Trophoblast cell (in vitro differentiated cells and primary cell): Measurements from ENCODE around the gene MMAB.

Experiments
- DNase-seq, 2 donors: peaks; one replicate each; pipeline ENCODE4 v3.0.0-alpha.2; 2016
- H2AFZ ChIP-seq: 2 replicates; pipeline ENCODE4 v1.6.1; 2013; ENCODE audit warnings: low read length, moderate library complexity, mild to moderate bottlenecking; ENCODE audit not compliant: insufficient read depth, poor library complexity
- H2AK5ac ChIP-seq: 2 replicates; pipeline ENCODE4 v1.6.1; 2013; ENCODE audit warnings: mild to moderate bottlenecking, low read length
- H2BK120ac ChIP-seq: 2 replicates; pipeline ENCODE4 v1.6.1; 2013; ENCODE audit warnings: low read length, mild to moderate bottlenecking, moderate library complexity; ENCODE audit not compliant: insufficient read depth, poor library complexity
- H2BK12ac ChIP-seq: 2 replicates; pipeline ENCODE4 v1.6.1; 2013; ENCODE audit warnings: mild to moderate bottlenecking, low read length, moderate library complexity
- H2BK5ac ChIP-seq: 2 replicates; pipeline ENCODE4 v1.6.1; 2013; ENCODE audit warnings: low read length, low read depth, moderate library complexity, mild to moderate bottlenecking; ENCODE audit not compliant: poor library complexity
- H3K14ac ChIP-seq: 2 replicates; pipeline ENCODE4 v1.6.1; 2013; ENCODE audit warnings: mild to moderate bottlenecking, low read length
- H3K18ac ChIP-seq: 2 replicates; pipeline ENCODE4 v1.6.1; 2013; ENCODE audit warnings: mild to moderate bottlenecking, low read length
- H3K23ac ChIP-seq: 2 replicates; pipeline ENCODE4 v1.6.1; 2013; ENCODE audit warnings: low read length
- H3K27ac ChIP-seq: 2 replicates; pipeline ENCODE4 v1.5.1; 2013; ENCODE audit warnings: low read depth, mild to moderate bottlenecking, inconsistent platforms, low read length, moderate library complexity
- H3K27me3 ChIP-seq: 2 replicates; pipeline ENCODE4 v1.6.1; 2013; ENCODE audit warnings: inconsistent platforms, mild to moderate bottlenecking, low read length, moderate library complexity; ENCODE audit not compliant: insufficient read depth
- H3K36me3 ChIP-seq, 2 experiments: 1 replicate in 1 of 2; 2 replicates in 1 of 2; pipeline ENCODE4 v1.6.1; 2013; ENCODE audit warnings: low read length in 2 of 2, mild to moderate bottlenecking in 2 of 2, moderate library complexity in 1 of 2; ENCODE audit not compliant: insufficient read depth in 2 of 2, control insufficient read depth in 1 of 2
- H3K4ac ChIP-seq: 2 replicates; pipeline ENCODE4 v1.6.1; 2013; ENCODE audit warnings: low read depth, mild to moderate bottlenecking, low read length, moderate library complexity
- H3K4me1 ChIP-seq, 2 experiments: 1 replicate in 1 of 2; 2 replicates in 1 of 2; pipeline ENCODE4 v1.6.1; 2013; ENCODE audit warnings: low read length in 2 of 2, mild to moderate bottlenecking in 2 of 2, moderate library complexity in 1 of 2; ENCODE audit not compliant: insufficient read depth in 2 of 2, control insufficient read depth in 1 of 2
- H3K4me2 ChIP-seq: 2 replicates; pipeline ENCODE4 v1.6.1; 2013; ENCODE audit warnings: inconsistent platforms, mild to moderate bottlenecking, low read length, moderate library complexity
- H3K4me3 ChIP-seq: 2 replicates; pipeline ENCODE4 v1.5.1; 2013; ENCODE audit warnings: mild to moderate bottlenecking, low read depth, low read length, inconsistent platforms
- H3K79me1 ChIP-seq: one replicate; pipeline ENCODE4 v1.6.1; 2013; ENCODE audit warnings: low read length
- H3K79me2 ChIP-seq: 2 replicates; pipeline ENCODE4 v1.6.1; 2013; ENCODE audit warnings: low read length, mild to moderate bottlenecking; ENCODE audit not compliant: control insufficient read depth, insufficient read depth, poor library complexity
- H3K9ac ChIP-seq: 2 replicates; pipeline ENCODE4 v1.6.1; 2013; ENCODE audit warnings: mild to moderate bottlenecking, low read length
- H3K9me3 ChIP-seq: 2 replicates; pipeline ENCODE4 v1.6.1; 2013; ENCODE audit warnings: low read depth, mild to moderate bottlenecking, control low read depth, inconsistent platforms, low read length; ENCODE audit not compliant: insufficient read depth
- H4K12ac ChIP-seq: 2 replicates; pipeline ENCODE4 v1.6.1; 2013; ENCODE audit warnings: low read depth, mild to moderate bottlenecking, low read length, moderate library complexity
- H4K8ac ChIP-seq: 2 replicates; pipeline ENCODE4 v1.6.1; 2013; ENCODE audit warnings: low read depth, mild to moderate bottlenecking, low read length, moderate library complexity
- H4K91ac ChIP-seq: one replicate; pipeline ENCODE4 v1.6.1; 2013; ENCODE audit warnings: low read depth, mild to moderate bottlenecking, low read length, moderate library complexity
- WGBS: extraction: QIAGEN DNeasy Blood & Tissue Kit; methylation state at CpG from one replicate; pipeline ENCODE4 v1.1.7; 2013; ENCODE audit warnings: missing lambda C conversion rate; ENCODE audit not compliant: insufficient read length, insufficient coverage; ENCODE audit errors: extremely low coverage; 5-methylcytosine and 5-hydroxymethylcytosine counted together

MMAB gene

DNA sequence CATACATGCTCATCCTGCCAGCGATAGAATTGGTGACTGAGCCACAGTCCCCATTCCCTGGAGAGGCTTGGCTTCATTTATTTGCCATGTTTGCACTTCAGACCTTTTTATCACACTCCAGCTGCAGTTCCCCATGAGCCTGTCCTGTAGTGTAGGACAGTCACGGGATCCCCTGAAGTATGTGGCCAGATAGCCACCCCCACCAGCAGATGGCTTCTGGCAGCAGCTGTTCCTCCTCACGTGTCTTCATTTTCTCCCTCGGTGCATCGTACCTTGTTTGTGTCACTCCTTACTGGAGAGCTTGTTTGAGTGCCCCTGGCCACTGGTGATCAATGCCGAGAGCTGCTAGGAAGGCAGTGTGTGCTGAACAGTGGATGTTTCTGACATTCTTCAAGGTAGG is 55.7 kb downstream of the MMAB start:
- H3K27me3 ChIP-seq: no peaks in the 10 kb centered on the region
- no peak overlapping the region for H3K18ac ChIP-seq
- no peak overlapping the region for H3K4me3 ChIP-seq
- H4K8ac ChIP-seq: no peak overlapping the region
- no peak overlapping the region for H3K9ac ChIP-seq
- no peaks in the 10 kb centered on the region for H3K79me1 ChIP-seq
- H3K23ac ChIP-seq: no peak overlapping the region
- H2BK120ac ChIP-seq: no peak overlapping the region
- WGBS: no CpG with 5 or more reads among the region's 6 CpGs
- H3K4ac ChIP-seq: no peak overlapping the region
- no peak overlapping the region for H4K91ac ChIP-seq
- H2BK12ac ChIP-seq: no peak overlapping the region
- no peak overlapping the region for H3K14ac ChIP-seq
- no peak overlapping the region for H2AFZ ChIP-seq
- H3K4me1 ChIP-seq: no peaks in the 10 kb centered on the region
- H3K9me3 ChIP-seq: no peaks in the 10 kb centered on the region
- no peak overlapping the region for H2BK5ac ChIP-seq
- H3K4me2 ChIP-seq: no peak overlapping the region
- no peak overlapping the region for H2AK5ac ChIP-seq
- H4K12ac ChIP-seq: no peak overlapping the region
- H3K27ac ChIP-seq: no peak overlapping the region
- peaks cover 43 to 60% of the 10 kb centered on the region in 2 experiments for H3K36me3 ChIP-seq
- H3K79me2 ChIP-seq: no peaks in the 10 kb centered on the region
- no peak for DNase-seq

DNA sequence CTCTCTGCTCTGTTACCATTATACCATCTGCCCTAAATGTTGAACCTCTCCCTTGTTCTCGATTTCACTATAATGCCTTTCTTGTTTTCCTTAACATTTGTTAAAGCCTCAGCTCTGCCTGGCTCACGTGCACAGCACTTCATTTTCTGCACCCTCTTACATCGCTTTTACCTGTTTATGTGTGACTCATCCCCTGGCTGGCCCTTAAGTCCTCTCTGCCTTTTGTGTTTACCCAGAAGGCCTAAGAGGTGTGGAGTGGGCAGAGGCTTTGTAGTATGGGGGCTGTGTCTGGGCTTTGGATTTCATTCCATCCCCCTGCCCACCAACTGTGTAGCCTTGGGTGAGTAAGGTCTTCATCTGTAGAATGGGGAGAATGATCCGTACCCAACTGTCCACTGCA is 59.3 kb downstream of the MMAB start:
- Histone ChIP-seq H4K12ac (no peak overlapping the region), H3K36me3 (peaks cover 45 to 59% of the 10 kb centered on the region in 2 experiments), H3K4me2 (no peak overlapping the region), H3K14ac (no peak overlapping the region), H2BK12ac (no peak overlapping the region), H4K91ac (no peak overlapping the region), H2BK5ac (no peak overlapping the region), H3K79me1 (no peaks in the 10 kb centered on the region), H2BK120ac (no peak overlapping the region), H2AFZ (no peak overlapping the region), H3K9me3 (no peaks in the 10 kb centered on the region), H3K4me1 (no peaks in the 10 kb centered on the region), H3K4ac (no peak overlapping the region), H3K4me3 (no peak overlapping the region), H2AK5ac (no peak overlapping the region), H3K18ac (no peak overlapping the region), H3K23ac (no peak overlapping the region), H3K9ac (no peak overlapping the region), H4K8ac (no peak overlapping the region), H3K79me2 (no peaks in the 10 kb centered on the region), H3K27ac (no peak overlapping the region), H3K27me3 (no peaks in the 10 kb centered on the region)
- WGBS: no CpG with 5 or more reads among the region's 4 CpGs
- no peak for DNase-seq

GRCh38 chr12:109513051-109513450 is 60.3 kb downstream of the MMAB start:
- no peak for DNase-seq
- no CpG with 5 or more reads among the region's 8 CpGs for WGBS
- H4K12ac ChIP-seq: no peak overlapping the region
- no peaks in the 10 kb centered on the region for H3K79me2 ChIP-seq
- H3K27ac ChIP-seq: no peak overlapping the region
- H2AFZ ChIP-seq: no peak overlapping the region
- no peak overlapping the region for H3K4me2 ChIP-seq
- H3K4me1 ChIP-seq: no peaks in the 10 kb centered on the region
- no peak overlapping the region for H3K18ac ChIP-seq
- H4K91ac ChIP-seq: no peak overlapping the region
- no peaks in the 10 kb centered on the region for H3K79me1 ChIP-seq
- no peaks in the 10 kb centered on the region for H3K9me3 ChIP-seq
- no peak overlapping the region for H3K4me3 ChIP-seq
- H2BK5ac ChIP-seq: no peak overlapping the region
- H3K23ac ChIP-seq: no peak overlapping the region
- no peak overlapping the region for H3K14ac ChIP-seq
- no peaks in the 10 kb centered on the region for H3K27me3 ChIP-seq
- peaks cover 42 to 57% of the 10 kb centered on the region in 2 experiments for H3K36me3 ChIP-seq
- no peak overlapping the region for H2AK5ac ChIP-seq
- no peak overlapping the region for H3K4ac ChIP-seq
- no peak overlapping the region for H4K8ac ChIP-seq
- no peak overlapping the region for H2BK12ac ChIP-seq
- H3K9ac ChIP-seq: no peak overlapping the region
- H2BK120ac ChIP-seq: no peak overlapping the region

DNA sequence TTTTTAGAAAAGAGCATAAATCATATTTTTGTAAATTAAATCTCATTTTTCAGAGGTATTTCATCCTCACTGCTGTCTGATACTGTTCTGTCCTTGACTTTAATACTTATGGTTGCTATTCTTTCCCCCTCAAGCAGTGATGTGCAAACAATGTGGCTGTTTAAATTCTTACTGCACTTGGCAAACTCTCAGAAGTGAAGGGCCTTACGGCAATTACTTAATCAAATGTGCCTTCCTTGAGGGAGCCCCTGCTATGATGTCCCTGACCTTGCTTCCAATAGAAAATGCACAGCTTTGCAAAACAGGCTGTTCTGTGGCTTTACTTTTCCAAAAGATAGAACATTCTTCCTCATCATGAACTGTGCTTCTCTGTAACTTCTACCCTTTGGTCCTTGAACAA is 60.7 kb downstream of the MMAB start:
- H3K18ac ChIP-seq: no peak overlapping the region
- no peaks in the 10 kb centered on the region for H3K79me1 ChIP-seq
- WGBS: no CpG with 5 or more reads among the region's 1 CpG
- no peak overlapping the region for H2AFZ ChIP-seq
- no peaks in the 10 kb centered on the region for H3K27me3 ChIP-seq
- DNase-seq: no peak
- H4K8ac ChIP-seq: no peak overlapping the region
- no peak overlapping the region for H2BK120ac ChIP-seq
- H2BK12ac ChIP-seq: no peak overlapping the region
- H3K4me3 ChIP-seq: no peak overlapping the region
- H3K4me2 ChIP-seq: no peak overlapping the region
- H3K4ac ChIP-seq: no peak overlapping the region
- H3K79me2 ChIP-seq: no peaks in the 10 kb centered on the region
- no peak overlapping the region for H3K23ac ChIP-seq
- H3K14ac ChIP-seq: no peak overlapping the region
- no peak overlapping the region for H3K27ac ChIP-seq
- H3K4me1 ChIP-seq: no peaks in the 10 kb centered on the region
- peaks cover 40 to 57% of the 10 kb centered on the region in 2 experiments for H3K36me3 ChIP-seq
- no peak overlapping the region for H4K91ac ChIP-seq
- H3K9ac ChIP-seq: no peak overlapping the region
- no peak overlapping the region for H2AK5ac ChIP-seq
- H3K9me3 ChIP-seq: no peaks in the 10 kb centered on the region
- H2BK5ac ChIP-seq: no peak overlapping the region
- no peak overlapping the region for H4K12ac ChIP-seq
